Measurements from ENCODE around the gene LLCFC1. TPM values are rescaled to one million over a fixed set of nuclear protein-coding genes. Genes with fewer than 3 reads are reported as not detected.

Gene LLCFC1
- total and polyA plus RNA-seq, 4 donors = not detected

- DNase-seq (ENCODE audit: low spot score) = no peak
- H3K36me3 ChIP-seq (ENCODE audit: control insufficient read depth in 4 of 4, insufficient read depth in 3 of 4, low read depth in 1 of 4, low read length in 3 of 4) = no peaks in the 10 kb centered on the region
- 64% methylated on average over 3 of the region's 3 CpGs for WGBS
- TF ChIP-seq HNF4A (conservative IDR thresholded peaks at IDR 0.05) = no peak
- TF ChIP-seq, protein P1, sequence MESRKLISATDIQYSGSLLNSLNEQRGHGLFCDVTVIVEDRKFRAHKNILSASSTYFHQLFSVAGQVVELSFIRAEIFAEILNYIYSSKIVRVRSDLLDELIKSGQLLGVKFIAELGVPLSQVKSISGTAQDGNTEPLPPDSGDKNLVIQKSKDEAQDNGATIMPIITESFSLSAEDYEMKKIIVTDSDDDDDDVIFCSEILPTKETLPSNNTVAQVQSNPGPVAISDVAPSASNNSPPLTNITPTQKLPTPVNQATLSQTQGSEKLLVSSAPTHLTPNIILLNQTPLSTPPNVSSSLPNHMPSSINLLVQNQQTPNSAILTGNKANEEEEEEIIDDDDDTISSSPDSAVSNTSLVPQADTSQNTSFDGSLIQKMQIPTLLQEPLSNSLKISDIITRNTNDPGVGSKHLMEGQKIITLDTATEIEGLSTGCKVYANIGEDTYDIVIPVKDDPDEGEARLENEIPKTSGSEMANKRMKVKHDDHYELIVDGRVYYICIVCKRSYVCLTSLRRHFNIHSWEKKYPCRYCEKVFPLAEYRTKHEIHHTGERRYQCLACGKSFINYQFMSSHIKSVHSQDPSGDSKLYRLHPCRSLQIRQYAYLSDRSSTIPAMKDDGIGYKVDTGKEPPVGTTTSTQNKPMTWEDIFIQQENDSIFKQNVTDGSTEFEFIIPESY (IDR thresholded peaks at IDR 0.05) = no peak
- TF ChIP-seq, protein P2, sequence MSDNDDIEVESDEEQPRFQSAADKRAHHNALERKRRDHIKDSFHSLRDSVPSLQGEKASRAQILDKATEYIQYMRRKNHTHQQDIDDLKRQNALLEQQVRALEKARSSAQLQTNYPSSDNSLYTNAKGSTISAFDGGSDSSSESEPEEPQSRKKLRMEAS (IDR thresholded peaks at IDR 0.05) = no peak
- no peak for TF ChIP-seq JUND (IDR thresholded peaks at IDR 0.05)
- no peak for TF ChIP-seq HNF4G (IDR thresholded peaks at IDR 0.05)
- TF ChIP-seq NR2F2 (IDR thresholded peaks at IDR 0.05) = no peak
- H3K4me1 ChIP-seq (ENCODE audit: control insufficient read depth in 4 of 4, insufficient read depth in 4 of 4, low read length in 3 of 4) = no peaks in the 10 kb centered on the region
- no peak overlapping the region for H3K27ac ChIP-seq (ENCODE audit: low read depth in 1 of 2, low read length in 2 of 2)
- no peak overlapping the region for H3K9ac ChIP-seq (ENCODE audit: low read depth in 1 of 2, low read length in 2 of 2)
- no peaks in the 10 kb centered on the region for H3K9me3 ChIP-seq (ENCODE audit: control insufficient read depth in 4 of 4, low read length in 3 of 4)
- H3K27me3 ChIP-seq (ENCODE audit: control insufficient read depth in 4 of 4, insufficient read depth in 4 of 4, low read length in 3 of 4) = no peaks in the 10 kb centered on the region
- H3K4me3 ChIP-seq (ENCODE audit: low read depth in 1 of 3, low read length in 3 of 3) = no peak overlapping the region
Observed at GRCh38 chr7:142945001-142945400, 5.7 kb downstream of the LLCFC1 start.

GRCh38 chr7:142948603-142949002, 9.3 kb downstream of the LLCFC1 start:
- Histone ChIP-seq H3K36me3 (ENCODE audit: control insufficient read depth in 4 of 4, insufficient read depth in 3 of 4, low read depth in 1 of 4, low read length in 3 of 4) (no peaks in the 10 kb centered on the region), H3K27ac (ENCODE audit: low read depth in 1 of 2, low read length in 2 of 2) (no peak overlapping the region), H3K9me3 (ENCODE audit: control insufficient read depth in 4 of 4, low read length in 3 of 4) (no peaks in the 10 kb centered on the region), H3K27me3 (ENCODE audit: control insufficient read depth in 4 of 4, insufficient read depth in 4 of 4, low read length in 3 of 4) (no peaks in the 10 kb centered on the region), H3K4me3 (ENCODE audit: low read depth in 1 of 3, low read length in 3 of 3) (no peak overlapping the region), H3K9ac (ENCODE audit: low read depth in 1 of 2, low read length in 2 of 2) (no peak overlapping the region), H3K4me1 (ENCODE audit: control insufficient read depth in 4 of 4, insufficient read depth in 4 of 4, low read length in 3 of 4) (no peaks in the 10 kb centered on the region)
- TF ChIP-seq EGR1 (IDR thresholded peaks at IDR 0.05; ENCODE audit: low read depth in 2 of 2) (no peak), JUND (IDR thresholded peaks at IDR 0.05) (no peak), NR2F2 (IDR thresholded peaks at IDR 0.05) (no peak), TAF1 (conservative IDR thresholded peaks at IDR 0.05) (no peak), HNF4G (IDR thresholded peaks at IDR 0.05) (no peak), HNF4A (conservative IDR thresholded peaks at IDR 0.05) (no peak)
- TF ChIP-seq, protein P3, sequence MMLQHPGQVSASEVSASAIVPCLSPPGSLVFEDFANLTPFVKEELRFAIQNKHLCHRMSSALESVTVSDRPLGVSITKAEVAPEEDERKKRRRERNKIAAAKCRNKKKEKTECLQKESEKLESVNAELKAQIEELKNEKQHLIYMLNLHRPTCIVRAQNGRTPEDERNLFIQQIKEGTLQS (IDR thresholded peaks at IDR 0.05) = no peak
- 95% methylated on average over 4 of the region's 4 CpGs for WGBS
- no peak for DNase-seq (ENCODE audit: low spot score)

GRCh38 chr7:142950235-142950634, 11.0 kb downstream of the LLCFC1 start:
- H3K27ac ChIP-seq (ENCODE audit: low read depth in 1 of 2, low read length in 2 of 2) = no peak overlapping the region
- peaks cover 0 to 2% (median 0%) of the 10 kb centered on the region in 4 donors for H3K9me3 ChIP-seq (ENCODE audit: control insufficient read depth in 4 of 4, low read length in 3 of 4)
- H3K4me3 ChIP-seq (ENCODE audit: low read depth in 1 of 3, low read length in 3 of 3) = no peak overlapping the region
- no peaks in the 10 kb centered on the region for H3K36me3 ChIP-seq (ENCODE audit: control insufficient read depth in 4 of 4, insufficient read depth in 3 of 4, low read depth in 1 of 4, low read length in 3 of 4)
- no peaks in the 10 kb centered on the region for H3K27me3 ChIP-seq (ENCODE audit: control insufficient read depth in 4 of 4, insufficient read depth in 4 of 4, low read length in 3 of 4)
- H3K4me1 ChIP-seq (ENCODE audit: control insufficient read depth in 4 of 4, insufficient read depth in 4 of 4, low read length in 3 of 4) = no peaks in the 10 kb centered on the region
- TF ChIP-seq YY1 (IDR thresholded peaks at IDR 0.05) (no peak), FOXA1 (IDR thresholded peaks at IDR 0.05) (no peak), TAF1 (conservative IDR thresholded peaks at IDR 0.05) (no peak), JUND (IDR thresholded peaks at IDR 0.05) (no peak)
- TF ChIP-seq, protein P4, sequence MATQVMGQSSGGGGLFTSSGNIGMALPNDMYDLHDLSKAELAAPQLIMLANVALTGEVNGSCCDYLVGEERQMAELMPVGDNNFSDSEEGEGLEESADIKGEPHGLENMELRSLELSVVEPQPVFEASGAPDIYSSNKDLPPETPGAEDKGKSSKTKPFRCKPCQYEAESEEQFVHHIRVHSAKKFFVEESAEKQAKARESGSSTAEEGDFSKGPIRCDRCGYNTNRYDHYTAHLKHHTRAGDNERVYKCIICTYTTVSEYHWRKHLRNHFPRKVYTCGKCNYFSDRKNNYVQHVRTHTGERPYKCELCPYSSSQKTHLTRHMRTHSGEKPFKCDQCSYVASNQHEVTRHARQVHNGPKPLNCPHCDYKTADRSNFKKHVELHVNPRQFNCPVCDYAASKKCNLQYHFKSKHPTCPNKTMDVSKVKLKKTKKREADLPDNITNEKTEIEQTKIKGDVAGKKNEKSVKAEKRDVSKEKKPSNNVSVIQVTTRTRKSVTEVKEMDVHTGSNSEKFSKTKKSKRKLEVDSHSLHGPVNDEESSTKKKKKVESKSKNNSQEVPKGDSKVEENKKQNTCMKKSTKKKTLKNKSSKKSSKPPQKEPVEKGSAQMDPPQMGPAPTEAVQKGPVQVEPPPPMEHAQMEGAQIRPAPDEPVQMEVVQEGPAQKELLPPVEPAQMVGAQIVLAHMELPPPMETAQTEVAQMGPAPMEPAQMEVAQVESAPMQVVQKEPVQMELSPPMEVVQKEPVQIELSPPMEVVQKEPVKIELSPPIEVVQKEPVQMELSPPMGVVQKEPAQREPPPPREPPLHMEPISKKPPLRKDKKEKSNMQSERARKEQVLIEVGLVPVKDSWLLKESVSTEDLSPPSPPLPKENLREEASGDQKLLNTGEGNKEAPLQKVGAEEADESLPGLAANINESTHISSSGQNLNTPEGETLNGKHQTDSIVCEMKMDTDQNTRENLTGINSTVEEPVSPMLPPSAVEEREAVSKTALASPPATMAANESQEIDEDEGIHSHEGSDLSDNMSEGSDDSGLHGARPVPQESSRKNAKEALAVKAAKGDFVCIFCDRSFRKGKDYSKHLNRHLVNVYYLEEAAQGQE (IDR thresholded peaks at IDR 0.05) = no peak
- TF ChIP-seq, protein P5, sequence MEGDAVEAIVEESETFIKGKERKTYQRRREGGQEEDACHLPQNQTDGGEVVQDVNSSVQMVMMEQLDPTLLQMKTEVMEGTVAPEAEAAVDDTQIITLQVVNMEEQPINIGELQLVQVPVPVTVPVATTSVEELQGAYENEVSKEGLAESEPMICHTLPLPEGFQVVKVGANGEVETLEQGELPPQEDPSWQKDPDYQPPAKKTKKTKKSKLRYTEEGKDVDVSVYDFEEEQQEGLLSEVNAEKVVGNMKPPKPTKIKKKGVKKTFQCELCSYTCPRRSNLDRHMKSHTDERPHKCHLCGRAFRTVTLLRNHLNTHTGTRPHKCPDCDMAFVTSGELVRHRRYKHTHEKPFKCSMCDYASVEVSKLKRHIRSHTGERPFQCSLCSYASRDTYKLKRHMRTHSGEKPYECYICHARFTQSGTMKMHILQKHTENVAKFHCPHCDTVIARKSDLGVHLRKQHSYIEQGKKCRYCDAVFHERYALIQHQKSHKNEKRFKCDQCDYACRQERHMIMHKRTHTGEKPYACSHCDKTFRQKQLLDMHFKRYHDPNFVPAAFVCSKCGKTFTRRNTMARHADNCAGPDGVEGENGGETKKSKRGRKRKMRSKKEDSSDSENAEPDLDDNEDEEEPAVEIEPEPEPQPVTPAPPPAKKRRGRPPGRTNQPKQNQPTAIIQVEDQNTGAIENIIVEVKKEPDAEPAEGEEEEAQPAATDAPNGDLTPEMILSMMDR (IDR thresholded peaks at IDR 0.05; ENCODE audit: low read depth, low read length, missing input control) = no peak
- TF ChIP-seq, protein P2 (IDR thresholded peaks at IDR 0.05) = no peak
- DNase-seq (ENCODE audit: low spot score) = no peak
- no peak overlapping the region for H3K9ac ChIP-seq (ENCODE audit: low read depth in 1 of 2, low read length in 2 of 2)
